GM18519 (cell line): Measurements from ENCODE around the gene CCL11.
"Not testable (repeated sequence)": the region's sequence is repeated elsewhere in the genome, so short reads cannot be mapped to it uniquely, and the experiment has no call there.

Experiments
- ATAC-seq: cut with Tn5 transposase; IDR thresholded peaks from one replicate; pipeline ENCODE4 v1.9.1; 2021; ENCODE audit warnings: mild to moderate bottlenecking, moderate library complexity; ENCODE audit not compliant: unreplicated experiment, low FRiP score

CCL11 gene

GRCh38 chr17:34305606-34306005 lies 20.1 kb downstream of the CCL11 start:
- ATAC-seq: no peak

- no peak for ATAC-seq
Measured at GRCh38 chr17:34306466-34306865, 20.9 kb downstream of the CCL11 start.

GRCh38 chr17:34307110-34307509 lies 21.6 kb downstream of the CCL11 start:
- no peak for ATAC-seq

- no peak for ATAC-seq
Measured at GRCh38 chr17:34308371-34308770, 22.8 kb downstream of the CCL11 start.

DNA sequence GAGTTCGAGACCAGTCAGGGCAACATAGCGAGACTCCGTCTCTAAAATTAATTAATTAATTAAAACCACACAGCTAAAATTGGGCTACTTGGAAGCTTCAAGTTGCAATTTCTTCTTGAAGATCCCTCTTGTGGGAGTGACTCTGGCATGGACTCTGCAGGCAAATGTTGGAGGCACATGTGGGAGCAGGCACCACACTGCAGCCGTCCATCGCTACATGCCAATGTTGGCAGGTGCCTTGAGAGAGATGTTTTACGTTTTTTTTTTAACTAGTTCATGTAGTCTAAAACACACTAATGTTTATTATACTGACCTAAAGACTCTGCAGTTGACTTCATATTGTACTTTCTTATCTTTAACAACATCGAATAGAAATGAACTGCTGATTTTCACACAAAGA lies 25.7 kb downstream of the CCL11 start:
- ATAC-seq: no peak

DNA sequence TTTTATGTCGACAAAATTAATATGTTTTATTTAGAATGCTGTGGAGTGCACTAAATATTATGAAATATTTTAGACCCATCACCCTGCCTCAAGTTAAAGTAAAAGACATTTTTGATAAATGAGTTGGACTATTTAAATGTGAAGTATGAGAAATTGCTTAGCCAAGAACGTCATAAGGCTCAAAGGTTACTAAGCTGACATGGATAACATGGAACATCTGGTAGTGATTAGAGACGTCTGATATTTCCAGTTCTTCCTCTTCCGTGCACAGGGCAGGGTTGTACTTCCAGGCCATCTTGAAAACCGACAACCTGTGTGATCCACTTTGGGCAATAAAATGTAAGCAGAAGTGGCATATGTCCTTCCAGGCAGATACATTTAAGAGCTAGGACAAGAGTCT lies 26.5 kb downstream of the CCL11 start:
- no peak for ATAC-seq

GRCh38 chr17:34313164-34313563 lies 27.6 kb downstream of the CCL11 start:
- no peak for ATAC-seq

GRCh38 chr17:34314279-34314678 lies 28.7 kb downstream of the CCL11 start:
- no peak for ATAC-seq

- no peak for ATAC-seq
Measured at GRCh38 chr17:34318474-34318873, 32.9 kb downstream of the CCL11 start.

GRCh38 chr17:34319039-34319483 lies 33.5 kb downstream of the CCL11 start, which contains the start of gene CCL8:
Gene CCL8 (plus strand): TSS chr17:34319435. CDS start chr17:34319502, 67 bp downstream.
- ATAC-seq: no peak

DNA sequence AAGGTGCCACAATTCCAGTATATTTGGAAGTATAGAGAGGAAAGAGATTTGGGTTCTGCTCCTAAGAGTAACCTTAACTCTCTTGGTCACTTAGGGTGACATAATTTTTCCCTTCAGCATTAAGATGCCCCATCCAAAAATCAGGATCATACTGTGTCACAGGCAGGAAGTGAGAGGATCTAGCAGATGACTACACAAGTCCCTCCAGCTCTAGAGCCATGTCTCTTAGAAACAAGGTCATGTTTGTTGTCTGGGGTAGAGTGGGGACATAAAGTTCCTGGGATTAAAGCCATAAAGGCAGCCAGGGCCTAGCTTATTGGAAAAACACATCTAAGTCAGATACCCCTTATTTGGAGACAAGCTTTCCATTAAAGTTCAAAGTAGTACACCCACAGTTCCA lies 36.4 kb downstream of the CCL11 start:
- no peak for ATAC-seq

DNA sequence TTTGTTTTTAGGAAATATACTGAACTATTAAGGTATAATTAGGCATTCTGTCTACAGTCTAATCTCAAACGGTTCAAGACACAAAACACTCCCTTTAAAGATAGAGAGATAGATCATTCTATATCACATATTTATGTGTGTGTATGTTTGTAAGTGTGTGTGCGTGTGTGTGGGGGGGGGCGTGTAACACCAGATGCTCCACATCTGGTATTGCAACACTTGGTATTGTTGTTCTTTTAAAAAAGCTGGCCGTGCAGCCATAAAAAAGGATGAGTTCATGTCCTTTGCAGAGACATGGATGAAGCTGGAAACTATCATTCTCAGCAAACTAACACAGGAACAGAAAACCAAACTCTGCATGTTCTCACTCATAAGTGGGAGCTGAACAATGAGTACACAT lies 42.0 kb downstream of the CCL11 start:
- not testable (repeated sequence) for ATAC-seq

DNA sequence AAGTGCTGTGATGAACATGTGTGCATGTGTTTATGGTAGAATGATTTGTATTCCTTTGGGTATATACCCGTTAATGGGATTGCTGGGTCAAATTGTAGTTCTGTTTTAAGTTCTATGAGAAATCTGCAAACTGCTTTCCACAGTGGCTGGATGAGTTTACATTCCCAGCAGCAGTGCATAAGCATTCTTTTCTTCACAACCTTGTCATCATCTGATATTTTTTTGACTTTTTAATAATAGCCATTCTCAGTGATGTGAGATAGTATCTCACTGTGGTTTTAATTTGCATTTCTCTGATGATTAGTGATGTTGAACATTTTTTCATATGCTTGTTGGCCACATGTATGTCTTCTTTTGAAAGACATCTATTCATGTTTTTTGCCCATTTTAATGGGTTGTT lies 52.2 kb downstream of the CCL11 start:
- ATAC-seq: no peak
